HT-29 (cell line): Measurements from ENCODE around the gene AP1G2. TPM values are rescaled to one million over a fixed set of nuclear protein-coding genes. Genes with fewer than 3 reads are reported as not detected.

Experiments
- DNase-seq: peaks from one replicate; pipeline ENCODE4 v3.0.0-alpha.2; 2015; ENCODE audit warnings: low spot score
- total RNA-seq: library from RNA; depleted of rRNA; stranded (reverse); fragments of >200 nt; shearing (Covaris generic); gene quantifications from 2 replicates; pipeline ENCODE4 v1.2.3, GENCODE V29; 2014

The AP1G2 gene
- total RNA-seq, 1 experiment from 2014 or later: 77.9 TPM

- DNase-seq: no peak
Observed at GRCh38 chr14:23571701-23572523, 4.3 kb upstream of the AP1G2 start.

GRCh38 chr14:23570806-23571483, 3.4 kb upstream of the AP1G2 start:
- no peak for DNase-seq

- peak; percentile 33 for DNase-seq
Observed at GRCh38 chr14:23569443-23570151, 2.0 kb upstream of the AP1G2 start.

- no peak for DNase-seq
Observed at GRCh38 chr14:23568600-23569331, 1.2 kb upstream of the AP1G2 start.

GRCh38 chr14:23568021-23568599, 519 bp upstream of the AP1G2 start:
- DNase-seq: no peak

GRCh38 chr14:23566778-23567185, 809 bp downstream of the AP1G2 start:
- peak; percentile 26 for DNase-seq

GRCh38 chr14:23566112-23566777, 1.3 kb downstream of the AP1G2 start:
- DNase-seq: no peak

GRCh38 chr14:23565626-23566025, 2.0 kb downstream of the AP1G2 start:
- no peak for DNase-seq

- no peak for DNase-seq
Observed at GRCh38 chr14:23564876-23565275, 2.7 kb downstream of the AP1G2 start.

- no peak for DNase-seq
Observed at GRCh38 chr14:23564181-23564812, 3.3 kb downstream of the AP1G2 start.

- DNase-seq: no peak
Observed at GRCh38 chr14:23563473-23564180, 4.0 kb downstream of the AP1G2 start.

- DNase-seq: peak; percentile 47
Observed at GRCh38 chr14:23562822-23563472, 4.6 kb downstream of the AP1G2 start.

GRCh38 chr14:23561873-23562821, 5.4 kb downstream of the AP1G2 start:
- DNase-seq: no peak

GRCh38 chr14:23561259-23561658, 6.3 kb downstream of the AP1G2 start:
- no peak for DNase-seq

- no peak for DNase-seq
Observed at GRCh38 chr14:23559926-23560520, 7.6 kb downstream of the AP1G2 start.

- peak; percentile 48 for DNase-seq
Observed at GRCh38 chr14:23559010-23559925, 8.3 kb downstream of the AP1G2 start.
